Cardiac fibroblast (primary cell): ENCODE results near the gene CHGA.
A peak's percentile ranks its signal among the peaks of the same experiment; 100 is the strongest.

ENCODE experiments used
- DNase-seq, 2 donors: peaks; one replicate each; pipeline versions ENCODE4 v3.0.0 to v3.0.0-alpha.2; 2010; ENCODE audit warnings: low read depth in 2 of 2
- H3K4me3 ChIP-seq, 2 donors: replicated peaks in 1 of 2; 1 replicate in 1 of 2; 2 replicates in 1 of 2; pipeline ENCODE4 v1.5.1; 2011; ENCODE audit warnings: low read depth in 2 of 2, low read length in 2 of 2, mild to moderate bottlenecking in 2 of 2, moderate library complexity in 1 of 2
- TF ChIP-seq, protein P1 (sequence below): IDR thresholded peaks from one replicate; pipeline ENCODE4 v1.5.1; 2011; ENCODE audit warnings: low read depth, mild to moderate bottlenecking, low read length, inconsistent platforms

CHGA gene

GRCh38 chr14:92964124-92965109 lies 41.5 kb downstream of the CHGA start:
- H3K4me3 ChIP-seq: no peak overlapping the region
- DNase-seq: no peak
- TF ChIP-seq, protein P1, sequence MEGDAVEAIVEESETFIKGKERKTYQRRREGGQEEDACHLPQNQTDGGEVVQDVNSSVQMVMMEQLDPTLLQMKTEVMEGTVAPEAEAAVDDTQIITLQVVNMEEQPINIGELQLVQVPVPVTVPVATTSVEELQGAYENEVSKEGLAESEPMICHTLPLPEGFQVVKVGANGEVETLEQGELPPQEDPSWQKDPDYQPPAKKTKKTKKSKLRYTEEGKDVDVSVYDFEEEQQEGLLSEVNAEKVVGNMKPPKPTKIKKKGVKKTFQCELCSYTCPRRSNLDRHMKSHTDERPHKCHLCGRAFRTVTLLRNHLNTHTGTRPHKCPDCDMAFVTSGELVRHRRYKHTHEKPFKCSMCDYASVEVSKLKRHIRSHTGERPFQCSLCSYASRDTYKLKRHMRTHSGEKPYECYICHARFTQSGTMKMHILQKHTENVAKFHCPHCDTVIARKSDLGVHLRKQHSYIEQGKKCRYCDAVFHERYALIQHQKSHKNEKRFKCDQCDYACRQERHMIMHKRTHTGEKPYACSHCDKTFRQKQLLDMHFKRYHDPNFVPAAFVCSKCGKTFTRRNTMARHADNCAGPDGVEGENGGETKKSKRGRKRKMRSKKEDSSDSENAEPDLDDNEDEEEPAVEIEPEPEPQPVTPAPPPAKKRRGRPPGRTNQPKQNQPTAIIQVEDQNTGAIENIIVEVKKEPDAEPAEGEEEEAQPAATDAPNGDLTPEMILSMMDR: no peak

DNA sequence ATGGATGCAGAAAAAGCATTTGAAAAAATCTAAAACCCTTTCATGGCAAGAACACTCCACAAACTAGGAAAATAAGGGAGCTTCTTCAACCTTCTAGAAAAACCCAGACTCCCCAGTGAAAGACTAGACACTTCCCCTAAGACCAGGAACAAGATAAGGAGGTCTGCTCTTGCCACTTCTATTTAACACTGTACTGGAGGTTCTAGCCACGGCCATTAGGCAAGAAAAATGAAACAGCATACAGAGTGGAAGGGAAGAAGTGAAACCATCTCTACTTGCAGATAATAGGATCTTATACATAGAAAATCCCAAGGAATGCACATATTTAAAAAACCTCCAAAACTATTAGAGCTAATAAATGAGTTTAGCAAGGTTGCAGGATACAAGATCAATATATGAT lies 42.3 kb downstream of the CHGA start:
- TF ChIP-seq, protein P1: no peak
- DNase-seq: no peak
- H3K4me3 ChIP-seq: no peak overlapping the region

GRCh38 chr14:92967346-92967926 lies 44.5 kb downstream of the CHGA start:
- peak; percentile 75 to 79 for DNase-seq
- TF ChIP-seq, protein P1: no peak
- no peak overlapping the region for H3K4me3 ChIP-seq

- DNase-seq: no peak
- no peak overlapping the region for H3K4me3 ChIP-seq
- TF ChIP-seq, protein P1: no peak
Observed at GRCh38 chr14:92968291-92969020, 45.5 kb downstream of the CHGA start.

- TF ChIP-seq, protein P1: no peak
- H3K4me3 ChIP-seq: no peak overlapping the region
- no peak for DNase-seq
Observed at GRCh38 chr14:92969430-92969829, 46.5 kb downstream of the CHGA start.

GRCh38 chr14:92969871-92970270 lies 46.9 kb downstream of the CHGA start:
- DNase-seq: no peak
- TF ChIP-seq, protein P1: no peak
- no peak overlapping the region for H3K4me3 ChIP-seq
